Natural killer cell (primary cell): ENCODE data around the gene DDX1. TPM values are rescaled to one million over a fixed set of nuclear protein-coding genes. Genes with fewer than 3 reads are reported as not detected.

Source experiments
- ATAC-seq, 3 donors: fragments of 150-1000 bp in 2 of 3; fragments of 200-7000 bp in 1 of 3; cut with Tn5 transposase; 1 replicate in 1 of 3; 2 replicates in 2 of 3; pipeline ENCODE4 v1.10.0; 2021; ENCODE audit warnings: mild to moderate bottlenecking in 2 of 3, moderate library complexity in 2 of 3
- DNase-seq, 2 donors: peaks; one replicate each; pipeline versions ENCODE4 v3.0.0 to v3.0.0-alpha.2; 2013 to 2021; ENCODE audit warnings: mixed read lengths in 1 of 2
- H3K27ac ChIP-seq: one replicate; pipeline ENCODE4 v1.5.1; 2013; ENCODE audit warnings: mild to moderate bottlenecking, low read length
- H3K27me3 ChIP-seq: one replicate; pipeline ENCODE4 v1.6.1; 2013; ENCODE audit warnings: low read length; ENCODE audit not compliant: control insufficient read depth, insufficient read depth
- H3K36me3 ChIP-seq: one replicate; pipeline ENCODE4 v1.6.1; 2013; ENCODE audit warnings: low read length; ENCODE audit not compliant: control insufficient read depth, insufficient read depth
- H3K4me1 ChIP-seq: one replicate; pipeline ENCODE4 v1.6.1; 2013; ENCODE audit warnings: low read length; ENCODE audit not compliant: control insufficient read depth, insufficient read depth
- H3K4me3 ChIP-seq: one replicate; pipeline ENCODE4 v1.5.1; 2013; ENCODE audit warnings: low read length
- H3K9me3 ChIP-seq: one replicate; pipeline ENCODE4 v1.6.1; 2013; ENCODE audit warnings: low read length; ENCODE audit not compliant: control insufficient read depth, insufficient read depth
- H3K27ac Mint-ChIP-seq, 2 donors: one replicate each; pipeline ENCODE4 v1.8.0; 2022; ENCODE audit warnings: mild to moderate bottlenecking in 2 of 2, mixed read lengths in 2 of 2, moderate library complexity in 1 of 2
- H3K27me3 Mint-ChIP-seq, 2 donors: one replicate each; pipeline ENCODE4 v1.8.0; 2022; ENCODE audit warnings: low read depth in 2 of 2, mixed read lengths in 2 of 2
- H3K36me3 Mint-ChIP-seq: one replicate; pipeline ENCODE4 v1.8.0; 2022; ENCODE audit warnings: mixed read lengths
- H3K4me1 Mint-ChIP-seq, 2 donors: one replicate each; pipeline ENCODE4 v1.8.0; 2022; ENCODE audit warnings: mixed read lengths in 2 of 2
- H3K4me3 Mint-ChIP-seq: one replicate; pipeline ENCODE4 v1.8.0; 2022; ENCODE audit warnings: mild to moderate bottlenecking, moderate library complexity, mixed read lengths
- H3K9me3 Mint-ChIP-seq, 2 donors: one replicate each; pipeline ENCODE4 v1.8.0; 2022; ENCODE audit warnings: mixed read lengths in 2 of 2
- WGBS: methylation state at CpG from one replicate; pipeline ENCODE4 v1.1.7; 2013; ENCODE audit warnings: missing lambda C conversion rate; ENCODE audit not compliant: insufficient coverage; 5-methylcytosine and 5-hydroxymethylcytosine counted together
- intact Hi-C: fragments of 100-400 bp; cut with micrococcal nuclease; formaldehyde crosslinking; loops from one replicate; pipeline ENCODE4 v1.14.2; 2022
- total RNA-seq, 4 donors: library from RNA; stranded (reverse); fragments of 120-200 nt in 1 of 4; gene quantifications; one replicate each; pipeline versions ENCODE4 v1.2.3 to v1.2.4, GENCODE V29; 2013 to 2022
- TF ChIP-seq, protein P1 (sequence below): fragments of 200-600 bp; IDR thresholded peaks from one replicate; pipeline ENCODE4 v1.8.0; 2022; ENCODE audit warnings: antibody characterized with exemption

Gene DDX1
- total RNA-seq, 3 donors from 2014 or later (not counting 1 experiment from before 2014, with no cell fraction given), result 28.5 to 43.4 (median 37.2) TPM

DNA sequence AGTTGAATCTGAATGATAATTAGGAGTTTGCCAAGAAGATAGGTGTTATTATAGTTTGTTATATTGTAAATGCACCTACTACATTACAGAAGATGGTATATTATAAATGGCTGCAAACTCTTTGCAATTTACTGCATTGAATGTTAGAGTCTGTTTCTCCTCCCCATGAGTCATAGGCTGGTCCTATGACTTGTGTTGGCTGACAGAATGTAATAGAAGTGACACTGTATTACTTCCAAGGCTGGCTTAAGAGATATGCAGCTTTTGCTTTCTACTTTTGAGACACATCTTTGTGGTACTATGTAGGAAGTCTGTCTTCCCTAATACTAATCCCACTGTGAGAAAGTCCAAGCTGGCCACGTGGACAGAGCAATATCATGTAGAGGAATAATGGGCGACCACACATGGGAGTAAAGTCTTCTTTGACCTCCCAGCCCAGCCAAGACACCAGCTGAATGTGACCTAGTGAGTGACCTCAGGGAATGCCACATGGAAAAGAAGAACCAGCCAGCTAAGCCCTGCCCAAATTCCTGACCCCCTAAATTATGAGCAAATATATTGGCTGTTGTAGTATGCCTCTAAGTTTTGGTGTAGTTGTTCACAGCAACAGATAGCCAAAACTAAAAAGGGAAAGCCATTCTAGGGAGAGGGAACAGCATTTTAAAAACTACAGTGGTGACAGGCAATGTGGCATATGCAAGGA is 6.8 kb upstream of the DDX1 start:
- Histone ChIP-seq H3K4me1 (no peaks in the 10 kb centered on the region), H3K27me3 (no peaks in the 10 kb centered on the region), H3K27ac (no peak overlapping the region), H3K9me3 (no peaks in the 10 kb centered on the region), H3K36me3 (no peaks in the 10 kb centered on the region), H3K4me3 (no peak overlapping the region)
- H3K9me3 Mint-ChIP-seq, result no peaks in the 10 kb centered on the region
- WGBS, result 85% methylated on average over 2 of the region's 2 CpGs
- intact Hi-C loops, result no loop called here
- no peak for DNase-seq
- H3K27me3 Mint-ChIP-seq, result peaks cover 17 to 19% of the 10 kb centered on the region in 2 donors
- no peak overlapping the region for H3K4me3 Mint-ChIP-seq
- H3K27ac Mint-ChIP-seq, result no peak overlapping the region
- TF ChIP-seq, protein P1, sequence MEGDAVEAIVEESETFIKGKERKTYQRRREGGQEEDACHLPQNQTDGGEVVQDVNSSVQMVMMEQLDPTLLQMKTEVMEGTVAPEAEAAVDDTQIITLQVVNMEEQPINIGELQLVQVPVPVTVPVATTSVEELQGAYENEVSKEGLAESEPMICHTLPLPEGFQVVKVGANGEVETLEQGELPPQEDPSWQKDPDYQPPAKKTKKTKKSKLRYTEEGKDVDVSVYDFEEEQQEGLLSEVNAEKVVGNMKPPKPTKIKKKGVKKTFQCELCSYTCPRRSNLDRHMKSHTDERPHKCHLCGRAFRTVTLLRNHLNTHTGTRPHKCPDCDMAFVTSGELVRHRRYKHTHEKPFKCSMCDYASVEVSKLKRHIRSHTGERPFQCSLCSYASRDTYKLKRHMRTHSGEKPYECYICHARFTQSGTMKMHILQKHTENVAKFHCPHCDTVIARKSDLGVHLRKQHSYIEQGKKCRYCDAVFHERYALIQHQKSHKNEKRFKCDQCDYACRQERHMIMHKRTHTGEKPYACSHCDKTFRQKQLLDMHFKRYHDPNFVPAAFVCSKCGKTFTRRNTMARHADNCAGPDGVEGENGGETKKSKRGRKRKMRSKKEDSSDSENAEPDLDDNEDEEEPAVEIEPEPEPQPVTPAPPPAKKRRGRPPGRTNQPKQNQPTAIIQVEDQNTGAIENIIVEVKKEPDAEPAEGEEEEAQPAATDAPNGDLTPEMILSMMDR, result no peak
- H3K36me3 Mint-ChIP-seq, result no peaks in the 10 kb centered on the region
- H3K4me1 Mint-ChIP-seq, result no peaks in the 10 kb centered on the region
- ATAC-seq, result no peak

DNA sequence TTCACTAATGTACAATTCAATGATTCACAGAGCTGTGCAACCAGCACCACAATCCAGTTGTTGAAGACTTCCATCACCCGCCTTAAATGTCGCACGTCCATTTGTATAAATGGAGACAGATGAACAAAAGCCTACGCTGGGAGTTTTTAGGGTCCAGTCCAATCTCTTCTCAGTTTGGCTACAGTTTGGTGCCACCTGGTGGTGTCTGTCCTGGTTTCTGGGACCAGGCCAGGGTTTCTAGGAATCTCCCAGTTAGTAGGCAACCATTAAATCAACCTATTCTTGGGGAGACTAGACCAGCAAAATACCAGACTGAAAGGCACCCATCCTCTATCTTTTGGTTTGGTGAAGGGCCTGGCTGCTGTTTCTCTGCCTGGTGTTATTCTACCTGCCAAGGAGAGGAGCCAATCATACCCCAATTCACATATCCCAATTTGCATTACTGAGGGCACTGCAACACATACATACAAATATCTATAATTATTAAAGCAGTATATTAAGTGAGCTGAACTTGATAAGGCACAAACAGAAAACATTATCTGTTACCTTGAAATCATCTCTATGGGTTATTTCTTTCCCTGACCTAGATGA is 3.2 kb upstream of the DDX1 start:
- Histone ChIP-seq H3K27ac (no peak overlapping the region), H3K4me3 (no peak overlapping the region), H3K9me3 (no peaks in the 10 kb centered on the region), H3K36me3 (no peaks in the 10 kb centered on the region), H3K27me3 (no peaks in the 10 kb centered on the region), H3K4me1 (peaks cover 13% of the 10 kb centered on the region)
- Mint-ChIP-seq H3K9me3 (no peaks in the 10 kb centered on the region), H3K36me3 (no peaks in the 10 kb centered on the region), H3K4me3 (no peak overlapping the region), H3K27me3 (peaks cover 6 to 12% of the 10 kb centered on the region in 2 donors), H3K4me1 (peaks cover 19 to 22% of the 10 kb centered on the region in 2 donors), H3K27ac (no peak overlapping the region)
- ATAC-seq, result no peak
- intact Hi-C loops, result no loop called here
- peak in 1 of 2 donors; percentile 38 for DNase-seq
- TF ChIP-seq, protein P1, result no peak
- 69% methylated on average over 4 of the region's 4 CpGs for WGBS

DNA sequence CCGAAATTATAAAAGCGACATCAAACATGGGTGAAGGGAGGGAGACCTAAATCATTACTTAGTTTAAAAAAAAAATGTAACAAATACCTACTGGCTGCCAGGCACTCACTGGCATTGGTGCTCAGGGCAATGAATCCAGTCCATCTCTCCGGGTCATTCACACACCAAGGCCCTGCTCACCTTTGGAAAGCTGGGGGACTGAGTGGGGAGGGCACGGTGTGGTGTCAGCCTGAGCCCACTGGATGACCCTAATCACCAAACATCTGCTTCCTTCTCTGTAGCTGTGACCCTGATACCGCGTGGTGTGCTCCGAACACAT is 336 bp upstream of the DDX1 start:
- Mint-ChIP-seq H3K9me3 (no peaks in the 10 kb centered on the region), H3K4me3 (peak overlapping the region; percentile 95), H3K36me3 (peaks cover 14% of the 10 kb centered on the region), H3K27me3 (peaks cover 0 to 2% of the 10 kb centered on the region in 2 donors), H3K4me1 (peaks cover 28 to 40% of the 10 kb centered on the region in 2 donors), H3K27ac (peak overlapping the region; percentile 88 to 96)
- H3K27me3 ChIP-seq, result no peaks in the 10 kb centered on the region
- no peaks in the 10 kb centered on the region for H3K9me3 ChIP-seq
- ATAC-seq (no peak), DNase-seq (no peak)
- WGBS, result 4% methylated on average over 5 of the region's 7 CpGs
- peaks cover 10% of the 10 kb centered on the region for H3K36me3 ChIP-seq
- intact Hi-C loops, result loop anchor here (1.0 kb wide), 1 partner anchor 30 kb away; the partner anchor contains the start of gene NBAS
- peak overlapping the region; percentile 97 for H3K4me3 ChIP-seq
- TF ChIP-seq, protein P1, result no peak
- H3K4me1 ChIP-seq, result peaks cover 13% of the 10 kb centered on the region
- peak overlapping the region; percentile 77 for H3K27ac ChIP-seq
